Uterus (tissue), 4 donors: ENCODE measurements around the gene SLC9C2. TPM values are rescaled to one million over a fixed set of nuclear protein-coding genes. Genes with fewer than 3 reads are reported as not detected.
A peak's percentile ranks its signal among the peaks of the same experiment; 100 is the strongest.
"Not testable (repeated sequence)": the region's sequence is repeated elsewhere in the genome, so short reads cannot be mapped to it uniquely, and the experiment has no call there.

ENCODE experiments used
- DNase-seq, 2 donors: peaks; one replicate each; pipeline ENCODE4 v3.0.0-alpha.2; 2019 to 2020
- H3K27ac ChIP-seq, 2 donors: fragments of 200-600 bp; sonication (generic); 1 replicate in 1 of 2; 2 replicates in 1 of 2; pipeline ENCODE4 v1.5.1; 2016 to 2018
- H3K27me3 ChIP-seq, 2 donors: fragments of 200-600 bp; sonication (generic); one replicate each; pipeline ENCODE4 v1.5.1; 2018 to 2019; ENCODE audit warnings: control low read depth in 1 of 2
- H3K36me3 ChIP-seq, 2 donors: fragments of 200-600 bp; sonication (generic); one replicate each; pipeline ENCODE4 v1.5.1; 2019; ENCODE audit warnings: control low read depth in 1 of 2
- H3K4me1 ChIP-seq, 2 donors: fragments of 200-600 bp; sonication (generic); one replicate each; pipeline ENCODE4 v1.5.1; 2018 to 2019; ENCODE audit warnings: control low read depth in 1 of 2
- H3K4me3 ChIP-seq, 2 donors: fragments of 200-600 bp; sonication (generic); 1 replicate in 1 of 2; 2 replicates in 1 of 2; pipeline ENCODE4 v1.5.1; 2018 to 2019; ENCODE audit warnings: mild to moderate bottlenecking in 1 of 2
- H3K9me3 ChIP-seq, 2 donors: fragments of 200-600 bp; sonication (generic); one replicate each; pipeline ENCODE4 v1.5.1; 2019; ENCODE audit warnings: control low read depth in 1 of 2
- CTCF ChIP-seq, 4 experiments: fragments of 200-600 bp in 2 of 4; fragments of 450-650 bp in 2 of 4; sonication (generic) in 2 of 4; IDR thresholded peaks; one replicate each; pipeline ENCODE4 v1.5.1; 2016 to 2019; ENCODE audit warnings: antibody characterized with exemption in 4 of 4, mild to moderate bottlenecking in 2 of 4, moderate library complexity in 1 of 4
- POLR2A ChIP-seq, 2 donors: fragments of 450-650 bp; IDR thresholded peaks; one replicate each; pipeline ENCODE4 v1.6.1; 2016; ENCODE audit warnings: antibody characterized with exemption in 2 of 2, mild to moderate bottlenecking in 1 of 2, moderate library complexity in 1 of 2
- intact Hi-C: fragments of 100-400 bp; cut with DNase I; formaldehyde crosslinking; loops from one replicate; pipeline ENCODE4 v1.15.1; 2023; ENCODE audit warnings: low total_unique reads
- total RNA-seq, 4 donors: library from RNA; depleted of rRNA in 3 of 4; stranded (reverse); fragments of >200 nt in 3 of 4; gene quantifications; one replicate each; pipeline versions ENCODE4 v1.1.0 to v1.2.4, GENCODE V29; 2014 to 2023
- donor health status: DM: yes; HTN: yes; CAD: no.

Gene SLC9C2
- total RNA-seq, 4 donors from 2014 or later, result 0.83 TPM; not detected in 3

GRCh38 chr1:173477286-173478093 is 125.4 kb downstream of the SLC9C2 start, which contains the start of gene PRDX6:
TSS of gene PRDX6 (plus strand) at chr1:173477335. CDS start at chr1:173477398, 63 bp downstream.
- intact Hi-C loops, result no loop called here

DNA sequence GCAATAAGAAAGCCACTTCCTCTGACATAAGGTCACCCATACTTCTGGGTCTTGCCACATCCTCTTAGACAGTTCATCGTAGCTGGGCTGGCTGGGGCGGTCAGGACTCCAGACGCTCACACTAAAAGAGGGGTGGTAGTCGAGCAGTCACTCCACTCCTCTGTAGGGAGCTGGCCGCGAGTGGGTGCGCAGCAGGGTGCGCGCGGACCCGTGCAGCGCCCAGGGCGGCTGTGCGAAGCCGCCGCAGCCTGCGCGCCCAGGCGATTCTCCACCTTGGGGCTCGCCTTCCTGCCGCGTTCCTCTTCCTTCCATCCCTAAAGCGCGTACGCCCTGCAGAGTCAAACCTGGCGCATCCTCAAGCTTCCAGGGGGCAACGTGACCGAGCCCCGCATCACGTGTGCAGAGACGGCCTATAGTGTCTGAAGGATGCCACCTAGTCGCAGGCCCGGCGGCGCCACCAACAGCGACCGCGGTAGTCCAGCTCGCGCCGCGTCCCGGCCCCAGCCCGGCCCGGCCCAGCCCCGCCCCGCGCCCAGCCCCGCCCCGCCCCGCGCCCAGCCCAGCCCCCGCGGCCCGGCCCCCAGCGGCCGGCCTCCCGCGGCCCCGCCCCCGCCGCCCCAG is 126.1 kb downstream of the SLC9C2 start:
- H3K4me3 ChIP-seq, result peak overlapping the region; percentile 87 to 89
- no peaks in the 10 kb centered on the region for H3K36me3 ChIP-seq
- DNase-seq, result peak; percentile 87 to 91
- H3K27ac ChIP-seq, result peak overlapping the region; percentile 95 to 99
- H3K27me3 ChIP-seq, result no peaks in the 10 kb centered on the region
- intact Hi-C loops, result no loop called here
- H3K4me1 ChIP-seq, result peaks cover 0 to 9% of the 10 kb centered on the region in 2 donors
- TF ChIP-seq POLR2A (IDR thresholded peaks at IDR 0.05) (no peak), CTCF (IDR thresholded peaks at IDR 0.05) (peak in 1 of 4 experiments; percentile 6)
- H3K9me3 ChIP-seq, result no peaks in the 10 kb centered on the region

More at GRCh38 chr1:173477286-173478093, 125.4 kb downstream of the SLC9C2 start, which contains the start of gene PRDX6:
- Histone ChIP-seq H3K4me3 (peak within 1 kb of the TSS; percentile 87 to 89), H3K27me3 (no peaks in the 10 kb centered on the region), H3K36me3 (no peaks in the 10 kb centered on the region), H3K9me3 (no peaks in the 10 kb centered on the region), H3K4me1 (peaks cover 0 to 9% of the 10 kb centered on the region in 2 donors), H3K27ac (peak within 1 kb of the TSS; percentile 95 to 99)
- DNase-seq, result peak; percentile 87 to 90
- TF ChIP-seq CTCF (IDR thresholded peaks at IDR 0.05), result peak in 2 of 4 experiments; percentile 13 to 18
- peak; percentile 79 to 81 for TF ChIP-seq POLR2A (IDR thresholded peaks at IDR 0.05)

GRCh38 chr1:173476197-173476664 is 126.6 kb downstream of the SLC9C2 start:
- no peaks in the 10 kb centered on the region for H3K9me3 ChIP-seq
- H3K4me1 ChIP-seq, result peaks cover 0 to 9% of the 10 kb centered on the region in 2 donors
- H3K27me3 ChIP-seq, result no peaks in the 10 kb centered on the region
- peak overlapping the region; percentile 64 to 87 for H3K4me3 ChIP-seq
- TF ChIP-seq CTCF (IDR thresholded peaks at IDR 0.05) (no peak), POLR2A (IDR thresholded peaks at IDR 0.05) (no peak)
- DNase-seq, result no peak
- no peaks in the 10 kb centered on the region for H3K36me3 ChIP-seq
- intact Hi-C loops, result no loop called here
- H3K27ac ChIP-seq, result peak overlapping the region; percentile 93 to 95

GRCh38 chr1:173475564-173476196 is 127.2 kb downstream of the SLC9C2 start:
- H3K4me3 ChIP-seq, result peak overlapping the region in 1 of 2 donors; percentile 87
- peaks cover 0 to 9% of the 10 kb centered on the region in 2 donors for H3K4me1 ChIP-seq
- TF ChIP-seq CTCF (IDR thresholded peaks at IDR 0.05), result no peak
- DNase-seq, result no peak
- no peaks in the 10 kb centered on the region for H3K9me3 ChIP-seq
- H3K27ac ChIP-seq, result peak overlapping the region; percentile 93 to 95
- no peaks in the 10 kb centered on the region for H3K27me3 ChIP-seq
- intact Hi-C loops, result no loop called here
- H3K36me3 ChIP-seq, result no peaks in the 10 kb centered on the region

DNA sequence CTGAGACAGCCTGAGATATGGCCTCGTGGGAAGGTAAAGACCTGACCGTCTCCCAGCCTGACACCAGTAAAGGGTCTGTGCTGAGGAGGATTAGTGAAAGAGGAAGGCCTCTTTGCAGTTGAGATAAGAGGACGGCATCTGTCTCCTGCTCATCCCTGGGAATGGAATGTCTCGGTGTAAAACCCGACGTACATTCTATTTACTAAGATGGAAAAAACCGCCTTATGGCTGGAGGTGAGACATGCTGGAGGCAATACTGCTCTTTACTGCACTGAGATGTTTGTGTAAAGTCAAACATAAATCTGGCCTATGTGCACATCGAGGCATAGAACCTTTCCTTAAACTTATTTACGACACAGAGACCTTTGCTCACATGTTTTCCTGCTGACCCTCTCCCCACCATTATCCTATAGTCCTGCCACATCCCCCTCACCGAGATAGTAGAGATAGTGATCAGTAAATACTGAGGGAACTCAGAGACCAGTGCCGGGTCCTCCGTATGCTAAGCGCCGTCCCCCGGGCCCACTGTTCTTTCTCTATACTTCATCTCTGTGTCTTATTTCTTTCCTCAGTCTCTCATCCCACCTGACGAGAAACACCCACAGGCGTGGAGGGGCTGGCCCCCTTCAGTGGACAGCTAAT is 128.0 kb downstream of the SLC9C2 start:
- H3K27me3 ChIP-seq, H3K4me1 ChIP-seq, DNase-seq, H3K36me3 ChIP-seq, H3K9me3 ChIP-seq, intact Hi-C loops: not testable (repeated sequence)
- Histone ChIP-seq H3K27ac (peak overlapping the region; percentile 93 to 95), H3K4me3 (peak overlapping the region in 1 of 2 donors; percentile 87)
